A549 (cell line): ENCODE results near the gene C11orf65. TPM values are rescaled to one million over a fixed set of nuclear protein-coding genes. Genes with fewer than 3 reads are reported as not detected.

Source experiments
- ATAC-seq, 2 experiments: fragments of 200-7000 bp in 1 of 2; fragments of >200 bp in 1 of 2; cut with Nextera tagmentation in 1 of 2; cut with Tn5 transposase in 1 of 2; 3 replicates each; pipeline versions ENCODE4 v1.8.0 to v1.9.1; 2018 to 2020; ENCODE audit warnings: mild to moderate bottlenecking in 1 of 2, moderate library complexity in 1 of 2
- CTCF ChIA-PET: fragments of 300-600 bp; sonication (Branson Sonifier 250); formaldehyde crosslinking; extraction: SDS; loops from one replicate; lab custom pipeline; 2021; ENCODE audit warnings: antibody characterized with exemption, inconsistent platforms; lab: Yijun Ruan, JAX
- POLR2A ChIA-PET: fragments of 350-600 bp; formaldehyde crosslinking; extraction: SDS; loops from one replicate; lab custom pipeline; 2021; ENCODE audit warnings: antibody characterized with exemption, inconsistent platforms; lab: Yijun Ruan, JAX
- DNase-seq, 2 experiments: peaks; one replicate each; pipeline versions ENCODE4 v3.0.0 to v3.0.0-alpha.2; 2011 to 2016; ENCODE audit warnings: low read depth in 1 of 2, low spot score in 1 of 2
- FAIRE-seq: peaks from 2 replicates; lab custom pipeline; 2011; peaks lifted over from hg19 to GRCh38; lab: Jason Lieb, UNC
- H3K27ac ChIP-seq, 2 experiments: fragments of >200 bp; sonication (Bioruptor Twin); formaldehyde crosslinking; 3 replicates each; pipeline ENCODE4 v1.5.1; 2016 to 2017
- H3K4me1 ChIP-seq: fragments of >200 bp; sonication (Bioruptor Twin); formaldehyde crosslinking; 3 replicates; pipeline ENCODE4 v1.6.1; 2016
- H3K4me2 ChIP-seq: fragments of >200 bp; sonication (Bioruptor Twin); formaldehyde crosslinking; 3 replicates; pipeline ENCODE4 v1.6.1; 2016
- H3K4me3 ChIP-seq: fragments of >200 bp; sonication (Bioruptor Twin); formaldehyde crosslinking; 3 replicates; pipeline ENCODE4 v1.5.1; 2016
- H3K9me3 ChIP-seq: fragments of >200 bp; sonication (Bioruptor Twin); formaldehyde crosslinking; 3 replicates; pipeline ENCODE4 v1.6.1; 2016
- CEBPB ChIP-seq, 2 experiments: fragments of >200 bp in 1 of 2; sonication (Bioruptor Twin) in 1 of 2; formaldehyde crosslinking in 1 of 2; IDR thresholded peaks; 2 replicates each; pipeline ENCODE4 v1.6.1; 2012 to 2016
- CHD2 ChIP-seq: fragments of 150-350 bp; IDR thresholded peaks from 2 replicates; pipeline ENCODE4 v1.6.1; 2014; ENCODE audit warnings: low read length; ENCODE audit not compliant: partially characterized antibody
- ELK1 ChIP-seq: fragments of 150-350 bp; IDR thresholded peaks from 2 replicates; pipeline ENCODE4 v1.6.1; 2014; ENCODE audit warnings: low read depth, mild to moderate bottlenecking, low read length
- FOSL2 ChIP-seq, 2 experiments: fragments of 450-650 bp in 1 of 2; fragments of >200 bp in 1 of 2; sonication (Bioruptor Twin) in 1 of 2; formaldehyde crosslinking; IDR thresholded peaks; 2 replicates each; pipeline versions ENCODE4 v1.5.0 to v1.6.1; 2016 to 2020; ENCODE audit warnings: mild to moderate bottlenecking in 1 of 2, moderate library complexity in 1 of 2
- HMGXB4 ChIP-seq: fragments of 250-450 bp; sonication (Bioruptor Pico); IDR thresholded peaks from 2 replicates; pipeline ENCODE4 v1.5.0; 2021; ENCODE audit warnings: mild to moderate bottlenecking, moderate library complexity, borderline replicate concordance
- HOXB5 ChIP-seq: fragments of 250-450 bp; sonication (Bioruptor Pico); IDR thresholded peaks from 2 replicates; pipeline ENCODE4 v1.5.0; 2020; ENCODE audit warnings: mild to moderate bottlenecking, moderate library complexity
- MAFK ChIP-seq: fragments of 450-650 bp; IDR thresholded peaks from 2 replicates; pipeline ENCODE4 v1.6.1; 2014; ENCODE audit not compliant: partially characterized antibody
- NPAS2 ChIP-seq: fragments of 250-450 bp; sonication (Bioruptor Pico); IDR thresholded peaks from 2 replicates; pipeline ENCODE4 v1.8.0; 2022; ENCODE audit warnings: mild to moderate bottlenecking, moderate library complexity, borderline replicate concordance
- REST ChIP-seq: fragments of 200-600 bp; sonication (generic); IDR thresholded peaks from 2 replicates; pipeline ENCODE4 v1.6.1; 2016; ENCODE audit warnings: antibody characterized with exemption, mild to moderate bottlenecking, moderate library complexity
- SMC3 ChIP-seq: fragments of >200 bp; sonication (Bioruptor Twin); formaldehyde crosslinking; IDR thresholded peaks from 3 replicates; pipeline ENCODE4 v1.6.1; 2018; ENCODE audit warnings: inconsistent platforms
- ZSCAN20 ChIP-seq: fragments of 250-450 bp; sonication (Bioruptor Pico); IDR thresholded peaks from 2 replicates; pipeline ENCODE4 v1.8.0; 2022; ENCODE audit warnings: mild to moderate bottlenecking, moderate library complexity
- WGBS: methylation state at CpG from one replicate; pipeline ENCODE4 v1.1.6; 2017; ENCODE audit errors: missing lambda C conversion rate; 5-methylcytosine and 5-hydroxymethylcytosine counted together
- polyA plus RNA-seq, 4 experiments: library from polyadenylated mRNA; depleted of rRNA in 3 of 4; stranded (reverse); fragments of >200 nt; fragmentation: RNase III in 1 of 4; extraction: RNeasy Plus Mini Kit Qiagen cat#74134 plus additional on column Dnase treatment in 1 of 4; gene quantifications; 2 replicates in 3 of 4; 3 replicates in 1 of 4; pipeline ENCODE4 v1.2.3, GENCODE V29; 2011 to 2017

C11orf65 gene
- polyA plus RNA-seq, 2 of the 4 experiments (the other 2 are of a cell fraction), result 0.19 to 0.72 TPM

- ChIA-PET CTCF (no interaction called here), POLR2A (no interaction called here)
- ATAC-seq (no peak), DNase-seq (no peak)
- no peak overlapping the region for H3K27ac ChIP-seq
- no peak overlapping the region for H3K4me3 ChIP-seq
- H3K9me3 ChIP-seq, result no peaks in the 10 kb centered on the region
- WGBS, result 89% methylated on average over 4 of the region's 4 CpGs
- TF ChIP-seq MAFK (peak; percentile 15), ZSCAN20 (no peak), CHD2 (no peak)
- TF ChIP-seq, all 56 proteins: peak for 1
- H3K4me1 ChIP-seq, result peaks cover 6% of the 10 kb centered on the region; the same call in 2 of the 3 replicates
- H3K4me2 ChIP-seq, result no peak overlapping the region
- peak; percentile 94 for FAIRE-seq
These were observed 121.6 kb downstream of the C11orf65 start for GRCh38 chr11:108345767-108346166.

GRCh38 chr11:108343714-108344113 is 123.6 kb downstream of the C11orf65 start:
- POLR2A ChIA-PET, result no interaction called here
- peaks cover 11% of the 10 kb centered on the region; the same call in 2 of the 3 replicates for H3K4me1 ChIP-seq
- TF ChIP-seq ELK1, result no peak
- TF ChIP-seq REST, result no peak
- TF ChIP-seq MAFK, result peak; percentile 85
- TF ChIP-seq CEBPB (IDR thresholded peaks at IDR 0.05), result no peak
- TF ChIP-seq, all 56 proteins: peak for 1
- CTCF ChIA-PET, result no interaction called here
- Histone ChIP-seq H3K27ac (no peak overlapping the region), H3K4me2 (no peak overlapping the region), H3K9me3 (no peaks in the 10 kb centered on the region), H3K4me3 (no peak overlapping the region)
- no peak for ATAC-seq
- DNase-seq, result no peak
- 87% methylated on average over 2 of the region's 2 CpGs for whole genome bisulfite sequencing
- no peak for FAIRE-seq

- POLR2A ChIA-PET, result no interaction called here
- H3K4me3 ChIP-seq, result no peak overlapping the region
- no peak overlapping the region for H3K4me2 ChIP-seq
- ATAC-seq (no peak), FAIRE-seq (no peak), DNase-seq (no peak)
- H3K27ac ChIP-seq, result no peak overlapping the region
- peaks cover 11% of the 10 kb centered on the region; the same call in 2 of the 3 replicates for H3K4me1 ChIP-seq
- TF ChIP-seq CEBPB (IDR thresholded peaks at IDR 0.05) (peak in 1 of 2 experiments; percentile 10; a peak in 1 of 4 replicates), NPAS2 (CRISPR knock-in tag) (no peak)
- TF ChIP-seq, all 56 proteins: peak for 1
- 83% methylated on average over 4 of the region's 4 CpGs for WGBS
- H3K9me3 ChIP-seq, result no peaks in the 10 kb centered on the region
- CTCF ChIA-PET, result interaction anchor here (0.7 kb wide), 1 partner anchor 307 kb away, joined by 3 read pairs; no protein-coding TSS in a partner anchor
These were observed 125.7 kb downstream of the C11orf65 start for GRCh38 chr11:108341654-108342053.

GRCh38 chr11:108340973-108341372 is 126.4 kb downstream of the C11orf65 start:
- H3K4me3 ChIP-seq, result no peak overlapping the region
- ChIA-PET CTCF (no interaction called here), POLR2A (no interaction called here)
- peaks cover 11% of the 10 kb centered on the region; the same call in 2 of the 3 replicates for H3K4me1 ChIP-seq
- FAIRE-seq (no peak), ATAC-seq (peak in 1 of 2 experiments; percentile 59; a peak in 2 of 6 replicates), DNase-seq (peak; percentile 6 to 7)
- H3K4me2 ChIP-seq, result peak overlapping the region; percentile 31; the same call in 2 of the 3 replicates
- TF ChIP-seq SMC3 (no peak), HOXB5 (CRISPR knock-in tag) (no peak), FOSL2 (IDR thresholded peaks at IDR 0.05) (0 out of 2 replicates have a peak, but pooled peaks have one; percentile 14), FOSL2 (CRISPR knock-in tag; IDR thresholded peaks at IDR 0.05) (peak; percentile 43; the same call in 1 of the 2 replicates), MAFK (no peak), HMGXB4 (CRISPR knock-in tag) (no peak)
- H3K27ac ChIP-seq, result no peak overlapping the region
- 90% methylated on average over 1 of the region's 1 CpG for WGBS
- H3K9me3 ChIP-seq, result no peaks in the 10 kb centered on the region
